GM21717 (cell line): ENCODE data around the gene CALM3.
"Not testable (repeated sequence)": the region's sequence is repeated elsewhere in the genome, so short reads cannot be mapped to it uniquely, and the experiment has no call there.

ENCODE experiments used
- ATAC-seq: cut with Tn5 transposase; IDR thresholded peaks from one replicate; pipeline ENCODE4 v1.9.1; 2021; ENCODE audit warnings: mild to moderate bottlenecking, moderate library complexity; ENCODE audit not compliant: unreplicated experiment

CALM3 gene

DNA sequence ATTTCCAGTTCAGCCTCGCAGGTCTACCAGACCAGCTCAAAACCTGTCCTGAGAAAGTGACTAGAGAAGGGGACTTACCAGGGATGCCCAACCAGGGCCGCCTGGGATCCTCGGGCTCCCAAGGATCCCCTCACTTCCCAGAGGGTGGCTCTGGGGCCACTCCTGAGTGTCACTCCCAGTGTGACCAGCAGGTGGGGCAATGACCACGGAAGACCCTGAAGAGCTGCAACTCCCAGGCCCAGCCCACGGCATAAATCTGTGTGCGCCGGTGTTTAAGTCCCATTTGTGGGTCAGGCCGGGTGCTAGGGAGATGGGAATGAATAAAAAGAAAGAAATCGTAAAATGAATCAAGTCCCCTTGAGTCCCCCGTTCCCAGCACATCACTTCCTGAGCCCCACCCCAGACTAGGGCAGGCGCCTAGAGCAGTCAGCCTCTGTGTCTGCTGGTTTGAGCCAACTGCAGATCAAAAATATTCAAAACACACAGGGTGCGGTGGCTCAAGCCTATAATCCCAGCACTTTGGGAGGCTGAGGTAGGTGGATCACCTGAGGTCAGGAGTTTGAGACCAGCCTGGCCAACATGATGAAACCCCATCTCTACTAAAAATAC lies 13.1 kb downstream of the CALM3 start:
- peak; percentile 34 for ATAC-seq

DNA sequence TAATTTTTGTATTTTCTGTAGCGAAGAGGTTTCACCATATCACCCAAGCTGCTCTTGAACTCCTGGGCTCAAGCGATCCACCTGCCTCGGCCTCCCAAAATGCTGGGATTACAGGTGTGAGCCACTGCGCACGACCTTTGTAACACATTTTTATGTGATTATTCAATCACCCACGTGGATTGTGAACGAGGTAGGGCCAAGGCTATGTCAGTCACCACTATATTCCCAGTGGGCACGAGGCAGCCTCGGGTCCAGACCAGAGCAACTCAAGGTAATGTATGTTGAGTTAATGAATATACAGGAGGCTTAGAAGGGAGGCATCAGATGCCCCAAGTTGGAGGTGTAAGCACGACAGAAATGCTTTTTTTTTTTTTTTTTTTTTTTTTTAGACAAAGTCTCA lies 14.8 kb downstream of the CALM3 start:
- ATAC-seq, result no peak

DNA sequence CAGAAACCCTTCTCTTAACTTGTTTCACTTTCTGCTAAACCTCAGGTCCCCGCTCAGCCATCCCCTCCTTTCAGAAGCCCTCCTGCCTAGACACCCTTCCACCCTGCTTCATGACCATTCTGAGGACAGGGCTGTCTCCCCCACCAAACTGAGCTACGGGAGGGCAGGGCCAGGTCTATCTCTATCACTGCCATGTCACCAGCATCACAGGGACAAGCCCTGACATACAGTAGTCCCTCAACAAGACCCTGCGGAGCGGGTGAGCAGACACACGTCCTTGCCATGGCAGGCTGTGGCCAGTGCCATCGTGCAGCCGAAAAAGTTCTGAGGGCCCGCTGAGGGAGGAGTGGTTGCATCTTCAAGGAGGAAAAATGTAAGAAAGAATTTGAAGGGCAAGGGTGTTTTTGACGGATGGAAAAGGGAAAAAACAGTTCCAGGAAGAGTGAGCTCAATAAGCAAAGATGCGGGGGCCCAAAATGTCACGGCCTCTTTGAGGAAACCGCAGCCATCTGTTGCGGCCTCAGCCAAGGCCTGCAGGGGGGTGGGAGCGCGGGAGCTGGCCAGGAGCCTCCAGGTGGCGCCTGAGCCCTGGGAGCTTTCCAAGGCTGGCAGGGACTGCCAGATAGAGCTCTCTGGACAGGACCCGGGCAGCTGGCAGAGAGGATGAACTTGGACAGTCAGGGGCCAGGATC lies 15.6 kb downstream of the CALM3 start:
- no peak for ATAC-seq

DNA sequence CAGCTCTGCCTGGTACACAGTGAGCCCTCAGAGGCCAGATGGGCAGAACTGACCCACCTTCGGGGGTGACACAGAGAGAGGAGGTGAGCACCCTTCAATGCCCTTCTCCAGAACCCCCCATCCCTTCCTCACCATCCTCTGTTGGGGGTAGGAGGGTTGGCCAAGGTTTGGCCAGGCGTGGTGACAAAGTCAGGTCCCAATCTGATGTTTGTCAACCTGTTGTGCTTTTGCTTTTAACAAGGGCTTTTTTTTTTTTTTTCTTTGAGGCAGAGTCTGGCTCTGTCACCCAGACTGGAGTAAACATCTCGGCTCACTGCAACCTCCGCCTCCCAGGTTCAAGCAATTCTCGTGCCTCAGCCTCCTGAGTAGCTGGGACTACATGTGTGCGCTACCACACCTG lies 16.5 kb downstream of the CALM3 start:
- ATAC-seq, result no peak

DNA sequence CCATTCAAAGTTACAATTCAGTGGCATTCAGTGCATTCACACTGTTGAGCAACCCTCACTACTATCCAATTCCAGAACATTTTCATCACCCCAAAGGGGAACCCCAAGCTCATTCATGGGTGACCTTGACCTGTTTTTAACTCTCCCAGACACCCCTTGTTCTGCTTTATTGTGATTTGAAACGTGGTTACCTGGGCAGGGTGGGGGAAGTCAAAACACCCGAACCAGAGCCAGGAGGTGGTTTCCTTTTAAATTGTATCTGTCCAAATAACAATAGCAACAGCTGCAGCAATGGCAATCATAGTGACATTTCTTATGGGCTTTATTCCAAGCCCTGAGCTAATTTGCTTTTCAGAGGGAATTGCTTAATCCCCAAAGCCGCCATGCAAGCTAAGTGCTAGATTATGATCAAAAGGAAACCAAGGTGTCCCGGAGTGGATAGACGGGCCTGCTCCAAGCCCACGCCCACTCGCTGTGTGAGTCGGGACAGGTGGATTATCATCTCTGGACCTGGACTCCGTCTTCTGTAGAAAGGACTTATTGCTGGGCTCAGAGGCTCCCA lies 17.6 kb downstream of the CALM3 start:
- ATAC-seq, result peak; percentile 32

DNA sequence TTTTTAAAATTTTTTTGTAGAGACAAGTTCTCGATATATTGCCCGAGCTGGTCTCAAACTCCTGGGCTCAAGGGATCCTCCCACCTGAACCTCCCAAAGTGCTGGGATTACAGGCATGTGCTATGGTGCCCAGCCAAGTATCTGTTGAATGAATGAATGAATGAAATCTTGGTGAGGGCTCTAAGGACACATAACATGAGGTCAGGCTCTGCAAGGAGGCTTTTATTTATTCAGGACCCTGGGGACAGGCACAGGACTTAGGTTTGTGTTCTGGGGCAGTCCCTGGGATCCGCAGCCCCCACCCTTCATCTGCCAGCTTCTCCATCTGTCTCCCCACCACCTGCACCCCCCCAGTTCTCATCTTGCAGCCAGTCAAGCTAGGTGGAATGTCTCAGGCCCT lies 19.1 kb downstream of the CALM3 start:
- no peak for ATAC-seq

DNA sequence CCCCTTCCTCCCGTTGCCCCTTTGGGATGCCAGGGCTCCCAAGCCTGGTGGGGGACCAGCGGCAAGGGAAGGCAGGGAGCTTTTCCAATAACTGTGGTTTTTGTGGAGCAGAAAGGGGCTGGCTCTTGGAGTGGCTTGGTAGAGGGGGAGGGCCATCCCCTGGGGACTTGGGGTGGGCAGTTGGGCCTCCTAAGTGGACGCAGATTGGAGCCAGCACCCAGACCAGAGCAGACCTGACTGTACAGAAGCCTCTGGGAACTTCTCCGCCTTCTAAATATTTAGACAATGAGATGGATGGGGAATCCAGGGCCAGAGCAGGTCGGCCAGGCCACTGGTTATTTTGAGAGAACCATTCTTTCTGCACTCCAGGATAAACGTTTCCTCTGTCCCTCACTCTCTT lies 19.6 kb downstream of the CALM3 start:
- ATAC-seq, result no peak

DNA sequence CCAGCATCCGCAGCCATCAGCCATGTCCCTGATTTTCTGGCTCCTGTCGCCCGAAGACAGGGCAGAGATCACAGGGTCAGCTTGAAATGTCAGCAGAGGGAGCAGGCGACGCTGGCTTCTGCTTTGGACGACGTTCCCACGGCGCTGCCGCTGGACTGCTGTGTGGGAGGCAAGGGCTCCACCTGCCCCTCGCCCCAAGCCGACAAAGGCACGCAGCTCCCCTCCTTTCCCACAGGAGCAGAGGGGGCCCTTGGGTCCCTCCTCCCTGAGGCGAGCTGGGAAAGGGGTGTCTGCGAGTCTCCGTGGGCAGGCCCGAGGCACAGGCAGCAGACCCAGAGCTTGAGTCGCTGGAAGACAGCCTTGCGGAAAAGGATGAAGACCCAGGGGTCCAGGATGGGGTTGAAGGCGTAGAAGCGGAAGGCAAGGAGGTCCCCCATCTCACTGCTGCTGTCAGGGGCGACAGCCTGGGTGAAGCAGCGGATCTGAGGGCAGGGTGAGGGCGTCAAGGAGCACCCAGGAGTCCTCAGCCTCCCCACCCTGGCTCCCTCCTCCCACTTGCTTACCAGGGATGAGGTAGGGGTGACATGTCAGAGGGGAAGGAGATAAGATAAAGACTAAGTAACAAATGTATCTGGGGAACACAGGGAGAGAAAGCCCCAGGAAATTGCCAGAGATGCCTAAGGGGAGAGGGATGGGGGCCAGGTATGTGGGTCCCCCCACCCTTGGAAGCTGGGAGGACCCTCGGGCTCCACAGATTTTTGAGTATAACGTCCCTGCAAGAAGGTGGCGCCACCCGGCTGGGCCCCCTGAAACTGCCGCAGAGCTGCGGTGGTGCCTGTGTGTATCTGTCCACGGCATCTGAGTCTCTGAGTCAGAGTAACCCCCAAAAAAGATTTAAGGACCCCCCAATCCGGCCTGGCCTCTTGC lies 20.3 kb downstream of the CALM3 start:
- no peak for ATAC-seq

DNA sequence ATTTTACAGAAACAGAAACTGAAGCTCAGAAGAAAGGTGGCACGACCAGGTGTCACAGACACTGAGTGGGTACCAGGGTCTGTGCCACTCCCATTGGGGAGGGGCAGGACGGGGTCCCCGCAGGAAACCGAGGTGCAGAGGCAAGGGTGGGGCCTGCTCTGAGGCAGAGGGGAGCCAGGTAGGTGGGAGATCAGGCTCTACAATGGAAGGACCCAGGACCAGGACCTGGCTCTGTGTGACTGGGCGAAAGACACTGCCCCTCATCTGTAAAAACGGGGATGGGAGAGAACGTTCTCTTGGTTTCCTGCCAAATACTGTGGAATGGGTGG lies 21.0 kb downstream of the CALM3 start:
- ATAC-seq, result no peak

DNA sequence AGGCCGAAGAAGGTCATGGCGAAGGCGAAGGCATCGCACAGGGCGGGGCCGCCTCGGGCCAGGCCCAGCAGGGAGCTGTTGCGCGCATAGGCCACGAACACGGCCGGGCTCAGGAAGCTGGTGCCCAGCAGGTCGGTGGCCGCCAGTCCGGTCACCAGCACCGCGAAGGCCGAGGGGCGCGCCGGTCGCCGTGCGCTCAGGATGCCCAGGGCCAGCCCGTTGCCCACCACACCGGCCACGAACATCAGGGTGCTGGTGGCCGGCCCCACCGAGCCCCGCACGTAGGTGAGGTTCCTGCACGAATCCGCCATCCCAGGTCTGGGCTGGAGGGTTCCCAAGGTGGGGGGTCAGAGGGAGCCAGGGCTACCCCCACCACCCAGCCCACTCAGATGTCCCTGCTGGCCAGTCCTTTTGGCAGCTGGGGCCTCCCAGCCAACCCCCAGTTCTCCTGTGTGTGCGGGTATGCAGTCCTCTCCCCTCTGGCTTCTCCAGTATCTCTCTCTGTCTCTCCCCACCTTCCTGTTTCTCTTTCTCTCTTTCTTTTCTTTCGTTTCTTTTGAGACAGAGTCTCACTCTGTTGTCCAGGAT lies 22.9 kb downstream of the CALM3 start:
- no peak for ATAC-seq

DNA sequence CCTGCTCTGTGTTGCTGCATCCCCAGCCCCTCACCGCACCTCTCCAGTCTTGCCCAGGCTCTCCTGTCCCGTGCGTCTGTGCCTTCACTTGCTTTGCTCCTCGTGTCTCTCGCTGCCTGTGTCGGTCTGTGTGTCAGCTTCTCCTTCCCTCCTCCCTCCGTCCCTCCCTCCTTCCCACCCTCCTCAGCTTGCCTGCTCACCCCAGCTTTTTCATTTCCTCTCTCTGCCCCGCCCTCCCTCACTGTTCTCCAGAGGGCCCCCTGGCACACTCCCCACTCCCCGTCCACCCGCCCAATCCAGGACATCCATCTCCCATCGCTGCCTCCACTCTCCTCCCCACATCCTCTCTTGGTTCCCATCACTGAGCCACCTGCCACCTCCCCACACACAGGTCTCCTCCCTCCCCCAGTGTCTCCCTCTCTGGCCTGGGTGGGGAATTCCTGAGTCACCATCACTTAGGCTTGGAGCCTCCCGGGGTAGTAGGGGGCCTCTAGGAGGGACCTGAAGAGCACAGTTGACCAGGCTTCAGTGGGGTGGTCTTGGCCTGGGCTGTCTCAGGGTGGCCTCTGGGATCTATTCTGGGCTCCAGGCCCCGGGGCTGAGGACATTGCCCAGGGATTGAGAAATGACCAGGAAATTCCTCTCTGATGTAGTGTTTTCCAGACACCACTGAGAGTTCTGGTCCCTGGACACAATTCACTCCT lies 24.0 kb downstream of the CALM3 start, which contains the start of gene PTGIR:
PTGIR (minus strand) TSS at position 132 of the 704 bp plus-strand sequence. CDS start 864 bp downstream, outside the sequence.
- no peak for ATAC-seq

DNA sequence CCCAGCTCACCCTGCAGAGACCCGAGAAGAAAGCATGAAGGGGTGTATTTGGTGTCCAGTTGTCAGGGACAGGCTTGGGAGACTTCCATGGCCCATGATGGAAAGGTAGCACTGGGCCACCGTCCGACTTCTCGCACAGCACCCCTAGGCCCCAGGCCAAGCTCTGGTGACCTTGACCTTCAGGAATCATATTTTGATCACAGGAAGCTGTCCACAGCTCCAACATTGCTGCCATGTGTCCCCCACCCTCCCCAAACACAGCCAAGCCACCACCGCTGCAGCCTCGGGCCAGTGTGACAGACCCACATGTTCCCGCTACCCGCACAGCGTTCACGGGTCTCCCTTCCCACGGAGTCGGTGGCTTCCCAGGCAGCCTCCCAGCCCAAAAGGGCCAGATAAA lies 24.6 kb downstream of the CALM3 start:
- no peak for ATAC-seq

DNA sequence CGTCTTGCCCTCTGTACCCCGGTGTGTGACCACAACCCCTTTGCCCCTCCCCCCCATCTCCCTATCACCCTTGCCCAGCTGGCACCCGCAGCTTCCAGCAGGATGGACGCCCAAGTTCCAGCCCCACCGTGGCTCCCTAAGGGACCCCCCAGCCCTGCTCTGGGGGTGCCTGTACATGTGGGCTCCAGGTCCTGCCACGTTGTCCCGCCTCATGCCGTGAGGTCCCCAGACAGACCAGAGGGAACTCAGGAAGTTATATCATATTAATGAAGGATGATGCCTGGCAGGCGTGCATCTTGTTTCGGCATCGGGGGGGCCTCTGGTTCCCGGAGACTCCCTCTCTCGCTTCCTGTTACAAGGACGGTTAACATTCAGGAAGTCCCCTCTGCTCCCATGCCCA lies 25.3 kb downstream of the CALM3 start:
- no peak for ATAC-seq

DNA sequence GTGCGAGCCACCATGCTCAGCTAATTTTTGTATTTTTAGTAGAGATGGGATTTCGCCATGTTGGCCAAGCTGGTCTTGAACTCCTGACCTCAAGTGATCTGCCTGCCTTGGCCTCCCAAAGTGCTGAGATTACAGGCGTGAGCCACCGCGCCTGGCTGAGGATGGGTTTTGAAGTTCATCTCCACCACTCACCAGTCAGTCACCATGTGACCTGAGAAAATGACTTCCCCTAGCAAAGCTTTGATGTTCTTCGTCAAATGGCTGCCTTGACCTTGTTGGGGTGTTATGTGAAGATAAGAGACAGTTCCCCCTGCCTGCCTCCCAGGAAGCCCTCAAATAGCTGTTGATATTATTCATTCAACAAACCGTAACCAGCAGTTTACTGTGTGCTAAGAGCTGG lies 27.8 kb downstream of the CALM3 start:
- not testable (repeated sequence) for ATAC-seq

DNA sequence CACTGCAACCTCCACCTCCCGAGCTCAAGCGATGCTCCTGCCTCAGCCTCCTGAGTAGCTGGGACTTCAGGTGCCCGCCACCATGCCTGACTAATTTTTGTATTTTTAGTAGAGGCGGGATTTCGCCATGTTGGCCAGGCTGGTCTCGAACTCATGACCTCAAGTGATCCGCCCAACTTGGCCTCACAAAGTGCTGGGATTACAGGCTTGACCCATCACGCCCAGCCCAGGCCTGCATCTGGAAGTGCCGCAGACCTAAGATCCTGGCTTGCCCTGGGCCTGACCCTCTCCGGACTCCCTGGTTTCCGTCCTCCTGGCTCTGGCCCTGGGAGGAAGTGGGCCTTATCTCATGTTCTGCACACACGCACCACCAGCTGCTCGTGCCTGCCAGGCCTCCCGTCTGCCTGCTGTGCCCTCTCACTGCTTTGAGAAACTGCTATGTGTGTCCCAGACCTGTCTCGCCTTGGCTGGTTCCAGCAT lies 28.5 kb downstream of the CALM3 start:
- no peak for ATAC-seq

DNA sequence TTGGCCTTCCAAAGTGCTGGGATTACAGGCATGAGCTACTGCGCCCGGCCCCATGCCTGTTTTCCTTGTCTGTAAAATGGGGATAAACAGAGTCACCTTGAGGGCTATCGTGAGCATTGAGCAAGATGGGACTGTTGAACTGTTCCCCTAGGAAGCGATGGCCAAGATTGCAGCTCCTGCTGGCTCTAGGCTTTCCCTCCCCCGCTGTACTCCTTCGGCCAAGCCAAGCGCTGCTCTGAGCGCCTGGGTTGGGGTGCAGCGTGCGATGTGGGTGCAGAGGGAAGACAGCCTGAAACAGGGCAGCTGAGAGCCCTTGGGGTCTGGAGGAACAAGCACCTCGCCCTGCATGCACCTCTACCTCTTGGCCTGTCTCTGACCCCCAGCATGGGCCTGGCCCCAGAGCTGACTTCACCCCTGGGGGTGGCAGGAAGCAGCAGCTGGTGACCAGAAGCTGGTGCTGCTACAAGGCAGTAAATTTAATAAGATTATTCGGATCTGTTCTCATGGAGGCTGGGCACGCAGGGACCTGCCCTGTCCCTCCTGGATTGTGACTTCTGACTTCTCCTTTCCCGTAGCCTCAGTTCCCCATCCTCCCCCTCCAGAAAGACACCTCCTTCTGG lies 29.6 kb downstream of the CALM3 start:
- no peak for ATAC-seq

DNA sequence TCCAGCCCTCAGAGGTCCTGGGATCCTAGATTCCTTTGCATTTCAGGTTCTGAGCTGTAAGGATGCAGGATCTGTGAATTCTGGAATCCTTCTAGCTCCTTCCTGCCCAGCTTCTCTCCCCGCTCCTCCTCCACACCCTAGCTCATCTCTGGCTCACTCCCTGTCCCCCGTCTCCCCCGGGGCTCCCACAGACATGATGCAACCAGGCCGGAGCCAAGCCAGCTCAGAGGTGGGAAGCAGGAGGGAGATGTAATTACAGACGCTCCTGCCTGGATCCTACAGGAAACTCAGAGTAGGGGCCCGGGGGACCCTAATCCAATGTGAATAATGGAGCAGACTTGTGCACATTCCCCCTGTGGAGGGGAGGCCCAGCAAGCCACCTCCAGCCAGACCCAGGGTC lies 30.4 kb downstream of the CALM3 start:
- no peak for ATAC-seq

DNA sequence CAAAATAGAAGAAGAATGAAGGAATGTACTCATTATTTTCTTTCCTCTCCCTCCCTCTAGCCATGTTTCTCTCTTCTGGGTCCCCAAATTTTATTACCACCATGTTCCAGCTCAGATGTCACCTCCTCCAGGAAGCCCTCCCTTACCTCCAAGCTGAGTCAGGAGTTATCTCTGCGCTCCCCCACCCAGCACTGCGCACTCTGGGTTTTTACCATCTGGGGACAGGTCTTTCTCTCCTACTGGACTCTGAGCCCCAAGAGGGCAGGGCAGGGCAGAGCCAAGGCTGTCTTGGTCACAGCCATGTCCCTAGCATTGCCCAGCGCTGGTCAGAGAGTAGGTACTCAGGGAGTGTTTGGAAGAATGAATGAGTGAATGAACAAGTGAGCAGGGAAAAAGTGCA lies 32.0 kb downstream of the CALM3 start:
- ATAC-seq, result no peak

DNA sequence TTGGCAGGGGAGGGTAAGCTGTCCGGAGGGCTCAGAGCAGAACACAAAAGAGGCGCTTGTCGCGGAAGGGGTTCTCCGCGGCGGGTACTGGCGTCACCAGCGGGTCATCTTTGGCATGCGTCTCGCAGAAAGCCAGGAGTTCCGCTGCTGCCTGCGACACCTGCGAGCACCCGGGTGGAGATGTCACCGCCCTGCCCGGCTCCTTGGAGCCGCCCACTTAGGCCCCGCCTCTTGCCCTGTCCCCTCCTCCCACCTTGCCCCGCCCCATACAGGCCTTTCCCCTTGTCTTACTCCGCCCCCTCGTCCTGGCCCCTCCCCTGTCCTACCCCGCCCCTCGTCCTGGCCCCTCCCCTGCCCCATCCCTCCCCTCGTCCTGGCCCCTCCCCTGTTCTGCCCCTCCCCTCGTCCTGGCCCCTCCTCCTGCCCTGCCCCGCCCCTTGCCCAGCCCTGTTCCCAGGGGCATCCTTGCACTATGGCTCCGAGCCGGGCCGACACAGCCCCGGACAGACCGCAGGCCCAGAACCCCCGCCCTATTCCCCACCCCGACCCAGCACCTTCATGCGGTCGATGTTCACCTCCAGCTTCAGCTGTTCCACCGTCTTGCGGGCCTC lies 33.0 kb downstream of the CALM3 start:
- no peak for ATAC-seq
